GM21825 (cell line): ENCODE measurements around the gene GDPD5.

Experiments
- ATAC-seq: cut with Tn5 transposase; IDR thresholded peaks from one replicate; pipeline ENCODE4 v1.9.1; 2021; ENCODE audit warnings: mild to moderate bottlenecking, moderate library complexity; ENCODE audit not compliant: unreplicated experiment

GDPD5 gene

GRCh38 chr11:75525433-75526191 is at the start of gene GDPD5:
Gene GDPD5, minus strand, starts transcription at chr11:75525941. Its CDS starts 48,206 bp downstream, at chr11:75477735.
- ATAC-seq: peak; percentile 72

GRCh38 chr11:75574698-75575602 is 49.2 kb upstream of the GDPD5 start:
- no peak for ATAC-seq

- ATAC-seq: no peak
Observed at GRCh38 chr11:75572744-75573143, 47.0 kb upstream of the GDPD5 start.

GRCh38 chr11:75571625-75572024 is 45.9 kb upstream of the GDPD5 start:
- ATAC-seq: no peak

GRCh38 chr11:75570559-75571139 is 44.9 kb upstream of the GDPD5 start:
- ATAC-seq: no peak

- ATAC-seq: no peak
Observed at GRCh38 chr11:75568616-75569219, 43.0 kb upstream of the GDPD5 start.

- no peak for ATAC-seq
Observed at GRCh38 chr11:75567971-75568370, 42.2 kb upstream of the GDPD5 start.

GRCh38 chr11:75566763-75567279 is 41.1 kb upstream of the GDPD5 start:
- no peak for ATAC-seq

GRCh38 chr11:75565916-75566762 is 40.4 kb upstream of the GDPD5 start:
- no peak for ATAC-seq

- no peak for ATAC-seq
Observed at GRCh38 chr11:75565221-75565814, 39.6 kb upstream of the GDPD5 start.

- no peak for ATAC-seq
Observed at GRCh38 chr11:75563978-75564552, 38.3 kb upstream of the GDPD5 start.

- ATAC-seq: no peak
Observed at GRCh38 chr11:75563501-75563977, 37.8 kb upstream of the GDPD5 start.

GRCh38 chr11:75562836-75563484 is 37.2 kb upstream of the GDPD5 start:
- no peak for ATAC-seq

- ATAC-seq: peak; percentile 58
Observed at GRCh38 chr11:75562048-75562835, 36.5 kb upstream of the GDPD5 start, which contains the start of gene SERPINH1. Gene SERPINH1, plus strand, starts transcription at chr11:75562253. Its CDS starts 4,097 bp downstream, at chr11:75566350.

- no peak for ATAC-seq
Observed at GRCh38 chr11:75561426-75562047, 35.8 kb upstream of the GDPD5 start.

GRCh38 chr11:75560644-75561043 is 34.9 kb upstream of the GDPD5 start:
- ATAC-seq: no peak
